ENCODE data around the gene SLC43A2.
"Not testable (repeated sequence)": the region's sequence is repeated elsewhere in the genome, so short reads cannot be mapped to it uniquely, and the experiment has no call there.

The SLC43A2 gene

DNA sequence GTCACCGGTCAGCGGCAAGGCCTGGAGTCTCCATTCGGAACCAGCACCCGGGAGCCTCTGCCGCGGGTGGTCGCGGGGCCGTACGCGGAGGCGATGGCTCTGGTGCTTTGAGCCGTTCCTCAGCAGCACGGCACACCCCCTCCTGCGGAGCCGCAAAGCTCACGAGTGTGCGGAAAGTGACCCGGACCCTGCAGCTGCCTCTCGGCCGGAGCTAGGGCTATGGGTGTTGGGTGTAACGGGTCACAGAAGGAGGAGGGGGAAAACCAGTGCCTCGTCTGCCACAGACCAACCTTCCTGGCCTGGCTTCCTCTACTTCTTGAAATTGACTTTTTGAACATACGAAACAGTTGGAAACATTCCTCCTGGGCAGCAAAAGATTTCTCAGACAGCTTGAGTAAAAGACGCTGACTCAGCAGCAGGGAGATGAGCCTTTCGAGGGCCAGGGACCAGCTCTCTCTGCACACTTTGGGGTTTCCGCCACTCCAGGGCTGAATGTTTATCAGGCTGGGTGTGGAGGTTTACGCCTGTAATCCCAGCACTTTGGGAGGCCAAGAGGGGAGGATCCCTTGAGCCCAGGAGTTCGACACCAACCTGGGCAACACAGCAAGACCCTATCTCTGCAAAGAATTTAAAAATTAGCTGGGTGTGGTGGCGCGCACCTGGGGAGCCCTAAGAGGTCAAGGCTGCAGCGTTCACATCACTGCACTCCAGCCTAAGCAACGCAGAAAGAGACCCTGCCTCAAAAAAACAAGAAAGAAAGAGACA, 39.6 kb downstream of the SLC43A2 start:
- DNase-seq, result no peak

DNA sequence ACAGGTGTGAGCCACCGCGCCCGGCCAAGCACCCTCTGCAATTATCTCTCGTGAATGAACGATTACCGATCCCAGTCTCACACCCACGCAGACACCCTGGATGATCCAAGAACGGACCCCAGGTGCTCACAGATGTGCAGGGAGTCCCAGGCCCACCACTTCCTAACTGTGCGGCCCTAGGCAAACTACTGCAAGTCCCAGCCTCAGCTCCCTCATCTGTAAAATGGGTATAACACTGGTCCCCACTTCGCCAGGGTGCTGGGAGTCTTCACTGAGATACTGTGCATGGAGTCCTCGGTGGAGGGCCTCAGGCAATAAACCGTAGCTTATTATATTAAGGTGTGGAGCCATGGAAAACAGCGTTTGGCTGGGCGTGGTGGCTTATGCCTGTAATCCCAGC, 44.5 kb downstream of the SLC43A2 start:
- no peak for DNase-seq

GRCh38 chr17:1583556-1583955, 45.1 kb downstream of the SLC43A2 start:
- no peak for DNase-seq

DNA sequence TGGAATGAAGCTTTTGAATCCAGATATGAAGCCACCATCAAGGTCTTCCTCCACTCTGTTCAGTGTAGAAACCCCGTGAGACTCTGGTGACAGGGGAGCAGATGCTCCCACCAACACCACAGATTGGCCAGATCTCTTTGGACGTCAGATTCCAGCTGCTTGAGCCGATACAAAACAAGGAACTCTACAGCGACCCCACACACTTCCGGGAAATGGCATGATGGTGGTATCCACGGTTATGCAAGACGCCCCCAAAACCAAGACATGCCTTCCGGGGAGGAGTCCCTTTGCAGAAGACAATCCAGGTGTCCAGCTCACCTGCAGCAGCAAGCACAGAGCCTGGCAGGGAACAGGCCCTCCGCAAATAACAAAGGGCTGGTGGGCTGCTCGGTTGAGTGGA, 46.3 kb downstream of the SLC43A2 start:
- no peak for DNase-seq

DNA sequence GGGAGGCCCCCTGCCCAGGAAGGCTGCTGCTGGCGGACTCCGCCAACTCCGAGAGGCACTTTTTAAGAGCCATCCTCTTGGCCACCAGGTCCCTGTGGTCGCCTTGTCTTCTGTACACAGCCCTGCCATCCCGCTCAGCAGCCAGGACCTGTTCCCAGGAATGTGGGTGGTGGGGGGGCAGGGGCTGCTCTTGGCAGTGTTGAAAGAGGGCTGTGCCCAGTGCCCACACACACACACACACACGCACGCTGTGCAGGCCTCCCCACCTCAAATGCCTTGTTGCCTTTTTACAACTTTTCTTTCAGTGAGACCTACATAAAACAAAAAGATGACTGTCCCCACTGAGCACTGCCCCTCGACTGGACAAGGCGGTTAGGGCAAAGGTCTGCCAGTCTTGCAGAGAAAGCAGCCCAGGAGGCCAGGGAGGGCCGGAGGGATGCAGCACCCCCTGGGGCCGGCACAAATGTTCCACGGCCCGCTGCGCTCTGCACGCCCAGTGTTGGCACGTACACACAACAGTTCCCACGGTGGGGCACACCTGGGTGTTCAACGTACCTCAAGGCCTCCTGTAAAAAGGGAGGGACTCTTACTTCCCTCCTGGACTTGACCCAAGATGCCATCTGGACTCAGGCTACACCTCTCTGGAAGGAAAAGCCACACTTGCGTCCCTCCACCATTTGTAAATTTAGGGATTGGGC, 47.5 kb downstream of the SLC43A2 start:
- DNase-seq, result no peak

DNA sequence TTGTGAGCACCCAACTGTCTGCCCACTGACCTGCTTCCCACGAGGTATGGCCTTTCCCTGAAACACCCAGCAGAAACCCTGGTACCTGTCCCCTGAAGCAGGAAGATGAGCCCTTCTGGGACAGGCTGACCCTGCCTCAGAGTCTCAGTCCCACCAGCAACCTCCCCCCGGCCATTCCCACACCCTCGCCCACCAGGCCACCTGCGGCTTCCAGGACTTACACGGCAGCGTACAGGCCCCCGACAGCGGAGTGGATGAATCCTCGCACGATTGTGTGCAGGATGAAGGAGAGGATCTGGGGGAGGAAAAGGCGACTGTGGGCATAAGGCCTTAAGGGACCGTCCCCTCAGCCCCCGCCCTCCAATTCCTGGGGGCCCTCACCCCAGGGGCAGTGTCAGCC, 50.6 kb downstream of the SLC43A2 start:
- DNase-seq, result no peak

- no peak for DNase-seq
Observed at GRCh38 chr17:1577583-1578013, 51.0 kb downstream of the SLC43A2 start.

DNA sequence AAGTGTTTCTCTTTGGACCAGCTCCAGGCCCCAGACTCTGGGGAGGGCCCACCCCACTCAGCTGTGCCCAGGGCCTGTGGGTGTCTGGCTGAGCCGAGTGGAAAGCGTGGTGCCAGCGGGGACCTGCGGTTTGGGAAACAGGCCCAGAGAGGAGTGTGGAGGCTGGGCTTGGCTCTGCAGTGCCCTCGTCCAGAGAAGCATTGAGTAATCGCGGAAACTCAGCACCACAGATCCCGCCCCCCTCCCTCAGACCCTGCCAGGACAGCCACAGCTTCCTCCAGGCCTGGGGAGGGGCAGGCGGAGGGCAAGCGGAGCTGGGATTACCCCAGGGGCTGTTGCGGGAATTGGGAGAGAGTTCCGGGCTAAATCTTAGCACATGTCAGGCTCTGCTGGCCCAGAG, 51.5 kb downstream of the SLC43A2 start:
- DNase-seq, result no peak

DNA sequence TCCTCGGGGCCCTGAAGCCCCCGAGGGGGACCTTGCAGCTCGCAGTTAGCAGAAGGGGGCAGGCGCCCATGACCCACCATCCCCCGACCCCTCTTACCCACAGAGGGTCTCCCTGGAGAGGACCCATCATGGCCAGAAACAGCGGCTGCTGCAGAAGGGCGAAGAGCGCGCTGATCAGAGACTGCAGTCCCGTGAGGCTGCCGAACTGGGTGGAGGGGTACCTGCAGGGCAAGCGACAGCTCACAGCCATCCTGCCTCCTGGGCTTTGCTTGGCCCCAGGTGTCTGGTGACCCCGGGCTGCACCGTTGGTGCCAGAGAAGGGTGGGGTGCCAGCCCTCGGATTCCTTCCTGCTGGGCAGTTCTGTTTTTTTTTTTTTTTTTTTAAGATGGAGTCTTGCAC, 52.1 kb downstream of the SLC43A2 start:
- no peak for DNase-seq

- DNase-seq, result no peak
Observed at GRCh38 chr17:1574697-1575471, 53.8 kb downstream of the SLC43A2 start.

DNA sequence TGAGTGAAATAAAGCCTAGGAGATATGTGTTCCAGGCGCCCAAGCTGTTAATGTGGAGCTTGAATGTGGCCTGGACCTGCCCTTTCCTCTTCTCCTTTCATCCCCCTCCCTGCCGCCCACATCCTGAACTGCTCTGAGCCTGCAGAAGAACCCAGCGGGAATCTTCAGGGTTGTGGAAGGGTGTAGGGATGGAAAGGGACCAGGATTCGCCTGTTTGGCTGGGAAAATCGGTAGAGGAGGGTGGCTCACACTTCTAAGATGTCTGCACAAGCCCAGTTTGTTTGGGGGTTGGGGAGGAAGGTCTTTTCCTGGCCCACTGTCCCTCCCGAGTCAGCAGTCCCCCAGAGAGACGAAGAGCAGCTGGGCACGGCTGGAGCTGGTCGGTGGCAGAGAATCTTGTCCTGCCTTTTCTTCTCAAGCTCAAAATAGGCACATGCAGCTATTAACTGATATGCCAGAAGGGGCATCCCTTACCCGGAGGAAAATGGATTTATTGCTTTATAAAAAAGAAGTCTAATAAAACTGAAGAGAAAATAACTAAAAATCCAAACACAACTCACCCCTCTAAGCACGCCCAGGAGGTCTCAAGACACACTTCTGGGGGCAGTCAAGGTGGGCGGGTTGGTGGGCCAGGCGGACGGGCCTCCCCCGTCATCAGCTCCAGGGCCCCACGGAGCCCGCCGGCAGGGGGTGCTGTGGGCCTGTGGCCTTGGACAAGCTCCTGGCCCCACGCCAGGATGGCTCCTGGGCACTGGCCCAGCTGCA, 54.5 kb downstream of the SLC43A2 start:
- peak; percentile 62 for DNase-seq

DNA sequence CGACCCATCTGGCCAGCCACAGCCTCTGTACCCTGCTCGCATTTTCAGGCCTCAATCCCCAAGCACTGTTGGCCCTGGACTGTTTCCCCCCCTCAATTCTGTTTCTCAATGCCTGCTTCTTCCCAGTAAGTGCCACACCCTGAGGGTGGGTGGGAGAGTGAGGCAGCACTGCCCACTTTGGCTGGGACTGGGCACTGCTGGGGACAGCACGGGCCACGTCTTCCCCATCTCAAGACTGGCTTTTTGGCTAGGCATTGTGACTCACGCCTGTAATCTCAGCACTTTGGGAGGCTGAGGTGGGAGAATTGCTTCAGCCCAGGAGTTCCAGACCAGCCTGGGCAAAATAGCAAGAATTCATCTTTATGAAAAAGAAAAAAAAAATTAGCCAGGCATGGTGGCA, 56.0 kb downstream of the SLC43A2 start:
- not testable (repeated sequence) for DNase-seq

DNA sequence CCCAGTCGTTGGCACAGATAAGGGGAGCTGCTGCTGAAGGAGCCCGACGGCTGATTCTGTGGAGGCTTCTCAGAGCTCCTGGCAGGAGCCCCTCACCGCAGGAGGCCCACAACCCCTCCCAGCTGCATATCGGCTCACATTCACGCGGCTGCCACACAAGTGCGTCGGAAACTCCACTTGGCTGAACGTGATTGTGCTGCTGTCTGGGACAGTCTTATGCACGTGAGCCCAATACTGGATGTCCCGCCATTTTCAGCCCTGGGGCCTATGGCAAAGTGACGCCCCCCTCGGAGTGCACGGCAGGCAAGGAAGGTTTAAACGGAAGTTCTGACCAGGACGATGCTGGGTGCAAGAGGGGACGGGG, 57.3 kb downstream of the SLC43A2 start:
- DNase-seq, result no peak

DNA sequence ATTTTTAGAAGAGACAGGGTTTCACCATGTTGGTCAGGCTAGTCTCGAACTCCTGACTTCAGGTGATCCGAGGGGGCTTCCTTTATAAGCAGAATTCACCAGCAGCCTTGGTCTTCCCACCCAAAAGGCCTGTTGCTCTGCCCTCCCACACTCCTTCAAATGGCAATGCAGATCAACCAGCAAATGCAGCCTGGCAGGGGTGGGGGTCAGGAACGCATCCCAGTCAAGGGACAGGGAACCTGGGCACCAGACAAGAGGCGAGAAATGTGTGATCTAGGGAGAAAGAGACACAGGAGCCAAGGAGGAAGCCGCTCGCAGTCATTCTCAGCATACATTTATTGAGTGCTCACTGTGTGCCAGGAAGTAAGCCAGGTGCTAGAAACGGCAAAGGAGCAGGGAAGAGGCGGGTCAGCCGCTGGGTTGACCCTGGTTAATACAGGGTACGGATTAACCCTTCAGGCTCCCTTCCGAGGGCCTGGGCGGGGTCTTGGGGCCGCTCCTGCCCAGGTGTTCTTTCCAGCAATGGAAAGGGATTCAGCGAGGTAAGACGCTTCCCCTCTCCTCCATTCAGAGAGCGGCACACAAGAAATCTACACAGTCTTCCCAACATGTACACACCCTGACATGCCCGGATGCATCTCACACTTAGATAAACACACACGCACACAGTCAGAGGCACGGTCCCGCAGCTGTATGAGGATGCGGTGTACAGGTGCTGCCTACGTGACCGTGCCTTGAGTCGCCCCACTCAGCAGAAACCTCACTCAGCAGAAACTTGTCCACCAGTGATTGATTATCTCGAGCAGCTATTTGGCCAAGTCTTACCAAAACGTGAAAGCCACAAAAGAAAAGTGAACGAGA, 59.5 kb downstream of the SLC43A2 start:
- no peak for DNase-seq

GRCh38 chr17:1566505-1567199, 62.0 kb downstream of the SLC43A2 start:
- DNase-seq, result no peak

DNA sequence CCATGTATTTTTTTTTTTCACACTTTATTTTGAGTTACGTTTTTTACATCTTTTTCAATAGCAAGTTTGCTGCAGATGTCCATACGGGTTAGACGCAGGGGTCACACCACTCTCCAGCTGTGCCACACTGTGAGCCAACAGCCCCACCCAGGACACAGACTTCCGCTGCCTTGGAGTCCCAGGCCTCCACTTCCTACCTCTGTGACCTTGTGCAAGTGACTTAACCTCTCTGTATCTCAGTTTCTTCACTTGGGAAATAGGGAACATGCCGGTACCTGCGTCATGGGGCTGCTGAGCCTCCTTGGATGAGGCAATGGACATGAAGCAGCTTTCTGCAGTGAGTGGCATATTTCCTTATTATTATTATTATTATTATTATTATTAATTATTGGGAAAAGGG, 62.8 kb downstream of the SLC43A2 start:
- no peak for DNase-seq

- no peak for DNase-seq
Observed at GRCh38 chr17:1563786-1564613, 64.6 kb downstream of the SLC43A2 start.

- DNase-seq, result not testable (repeated sequence)
Observed at GRCh38 chr17:1563471-1563785, 65.2 kb downstream of the SLC43A2 start.

DNA sequence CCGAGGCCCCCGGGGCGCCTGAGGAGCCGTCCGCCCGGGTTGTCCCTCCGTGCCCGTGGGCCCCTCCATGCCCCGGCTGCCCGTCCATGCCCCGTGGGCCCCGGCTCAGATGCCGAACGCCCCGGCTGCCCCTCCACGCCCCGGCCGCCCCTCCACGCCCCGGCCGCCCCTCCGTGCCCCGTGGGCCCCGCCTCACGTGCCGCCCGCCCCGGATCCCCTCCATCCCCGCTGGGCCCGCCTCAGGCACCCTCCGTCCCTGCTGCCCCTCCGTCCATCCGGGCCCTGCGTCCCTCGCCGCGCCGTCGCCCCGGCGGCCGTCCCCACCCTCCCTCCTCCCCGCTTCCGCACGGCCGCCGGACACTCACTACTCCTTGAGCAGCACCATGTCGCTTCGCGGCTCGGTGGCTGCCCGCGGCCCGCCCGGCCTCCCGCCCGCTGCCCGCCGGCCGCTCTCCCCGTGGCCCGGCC, 66.4 kb downstream of the SLC43A2 start:
- no peak for DNase-seq

GRCh38 chr17:1561420-1562175, 67.0 kb downstream of the SLC43A2 start:
- peak; percentile 50 for DNase-seq
